Ecto neural progenitor cell (in vitro differentiated cells): ENCODE data around the gene ATP10B.

Source experiments
- DNase-seq: peaks from one replicate; pipeline ENCODE4 v3.0.0-alpha.2; 2018; ENCODE audit warnings: low spot score

The ATP10B gene

DNA sequence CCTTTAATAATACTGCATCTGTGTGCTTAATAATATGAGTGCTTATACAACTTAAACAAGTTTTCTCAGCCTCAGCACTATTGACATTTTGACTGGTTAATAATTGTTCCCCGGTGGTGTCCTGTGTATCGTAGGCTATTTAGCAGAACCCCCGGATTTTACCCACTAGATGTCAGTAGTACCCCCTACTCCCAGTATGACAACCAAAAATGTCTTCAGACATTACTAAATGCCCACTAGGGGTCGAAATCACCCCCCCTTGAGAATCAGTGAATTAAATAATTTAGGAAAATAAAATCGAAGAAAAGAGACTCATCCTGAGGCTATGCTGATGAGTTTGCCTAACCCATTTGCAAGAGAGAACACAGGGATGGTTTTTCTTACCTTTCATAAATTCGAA lies 166.3 kb downstream of the ATP10B start:
- DNase-seq, result no peak

DNA sequence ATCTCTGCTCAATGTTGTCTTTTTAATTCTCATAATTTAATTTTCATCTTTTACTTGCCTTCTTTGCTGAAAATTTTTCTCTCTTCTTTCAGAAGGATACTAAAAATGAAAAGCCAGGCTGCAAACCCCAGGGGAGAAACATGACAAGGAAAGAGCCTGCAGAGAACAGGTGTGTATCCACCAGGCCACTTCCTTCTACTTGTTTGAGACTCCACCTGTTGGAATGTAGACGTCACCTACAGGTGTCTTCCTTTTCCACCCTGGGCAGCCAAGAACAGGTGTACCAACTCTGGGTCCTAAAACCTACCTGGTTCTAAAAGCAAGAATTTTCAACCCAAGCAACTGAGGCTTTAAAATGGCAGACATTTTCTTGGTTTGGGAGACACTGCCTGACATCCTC lies 166.8 kb downstream of the ATP10B start:
- no peak for DNase-seq

DNA sequence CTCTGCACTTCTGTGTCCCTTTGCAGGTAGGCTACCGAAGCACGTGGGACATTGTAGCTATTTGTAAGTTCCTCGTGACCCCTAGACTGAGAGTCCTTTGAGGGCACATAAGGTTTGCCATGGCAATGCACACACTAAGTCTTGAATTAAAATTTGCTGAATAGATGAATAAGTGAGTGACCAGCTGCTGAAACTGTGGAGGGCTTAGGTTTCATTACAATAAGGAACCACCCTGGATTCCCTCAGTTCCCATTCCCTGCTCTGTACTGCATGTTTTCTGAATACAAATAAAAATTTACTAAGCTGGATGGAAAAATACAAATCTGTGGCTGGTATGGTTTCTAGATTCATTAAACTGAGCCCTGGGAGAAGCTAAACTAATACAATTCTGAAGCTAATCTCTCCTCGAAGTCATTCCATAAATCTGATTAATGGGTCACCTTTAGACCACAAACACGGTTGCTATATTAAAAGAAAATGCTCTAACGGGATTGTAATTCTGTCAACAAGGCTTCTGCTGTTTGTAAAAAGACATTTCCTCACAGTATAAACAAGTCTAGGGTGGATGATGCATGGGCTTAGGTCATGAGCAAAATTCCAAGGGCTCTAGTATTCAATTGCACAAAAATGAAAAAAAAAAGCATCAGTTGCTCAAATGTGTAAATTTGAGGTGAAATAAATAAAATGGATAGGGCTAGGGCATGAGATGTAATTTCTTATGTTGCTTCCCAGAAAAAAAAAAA lies 172.3 kb downstream of the ATP10B start:
- no peak for DNase-seq

DNA sequence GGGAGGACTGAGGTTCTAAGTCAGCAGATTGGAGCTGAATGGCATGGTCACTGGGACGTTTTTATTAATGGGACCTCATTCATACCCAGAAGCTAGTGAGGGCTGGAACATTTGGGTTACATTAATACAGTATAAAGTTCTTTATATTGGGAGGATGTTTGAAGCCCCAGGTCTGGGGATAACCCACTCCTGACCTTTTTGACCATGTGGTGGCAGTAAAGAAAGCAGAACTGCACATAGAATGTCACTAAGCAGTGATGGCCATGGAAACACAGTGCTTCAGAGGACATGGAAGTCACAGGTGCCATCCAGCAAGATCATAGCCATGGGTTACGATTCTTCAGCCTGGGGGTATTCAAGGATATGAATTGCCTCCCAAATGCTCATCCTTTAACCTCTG lies 176.0 kb downstream of the ATP10B start:
- DNase-seq, result no peak

DNA sequence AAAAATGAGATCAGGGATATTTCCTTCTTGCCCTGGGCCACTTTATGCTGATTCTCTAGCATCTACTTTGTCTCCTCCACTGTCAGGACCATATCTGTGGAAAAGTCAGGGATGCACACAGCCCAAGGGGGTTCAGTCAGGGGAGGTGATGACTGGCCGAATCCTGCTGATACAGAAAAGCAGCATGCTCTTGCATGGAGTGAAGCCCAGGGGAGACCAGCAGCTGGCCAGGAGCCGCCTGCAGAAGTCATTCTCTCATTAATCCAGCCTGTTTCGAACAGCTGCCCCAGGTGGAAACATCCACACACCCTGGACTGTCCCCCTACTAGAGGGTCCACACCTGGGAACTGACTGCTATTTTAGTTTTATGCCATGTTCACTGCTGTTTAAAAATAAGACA lies 177.1 kb downstream of the ATP10B start:
- no peak for DNase-seq

DNA sequence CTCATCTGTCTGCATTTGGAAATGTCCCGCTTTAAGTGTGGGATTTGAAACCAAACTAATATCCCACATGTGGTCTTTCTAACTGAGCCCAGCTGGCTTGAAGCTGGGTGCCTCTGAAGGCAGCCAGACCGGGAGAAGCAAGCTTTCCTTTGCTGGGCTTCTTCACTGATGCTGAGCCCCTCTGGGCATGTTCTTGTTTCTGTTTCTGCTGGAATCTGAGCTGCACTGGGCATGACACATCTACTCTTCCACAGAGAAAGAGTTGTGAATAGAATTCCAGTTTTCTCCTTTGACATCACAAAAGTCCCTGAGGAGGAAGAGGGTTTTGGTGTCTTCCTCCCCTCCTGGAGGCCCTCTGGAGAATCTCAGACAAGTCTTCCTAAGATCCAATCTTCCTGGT lies 179.5 kb downstream of the ATP10B start:
- DNase-seq, result no peak

DNA sequence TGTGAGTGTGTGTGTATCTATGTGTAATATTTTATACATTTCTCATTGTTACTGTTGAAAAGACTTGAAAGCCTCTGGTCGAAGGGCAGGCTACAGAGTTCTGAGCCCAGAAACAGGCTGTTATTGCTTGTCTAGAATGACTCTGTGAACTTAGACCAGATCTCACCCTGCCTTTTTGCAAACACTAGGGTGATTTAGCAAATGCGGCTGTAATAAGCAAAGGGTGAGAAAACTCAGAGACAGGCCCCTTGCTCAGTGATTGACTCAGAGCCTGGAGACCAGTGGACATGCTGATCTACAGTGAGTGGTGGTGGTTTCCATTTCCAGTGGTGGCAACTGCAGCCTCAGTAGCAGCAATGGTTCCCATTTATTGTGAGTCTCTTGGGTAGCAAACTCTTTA lies 183.7 kb downstream of the ATP10B start:
- no peak for DNase-seq

DNA sequence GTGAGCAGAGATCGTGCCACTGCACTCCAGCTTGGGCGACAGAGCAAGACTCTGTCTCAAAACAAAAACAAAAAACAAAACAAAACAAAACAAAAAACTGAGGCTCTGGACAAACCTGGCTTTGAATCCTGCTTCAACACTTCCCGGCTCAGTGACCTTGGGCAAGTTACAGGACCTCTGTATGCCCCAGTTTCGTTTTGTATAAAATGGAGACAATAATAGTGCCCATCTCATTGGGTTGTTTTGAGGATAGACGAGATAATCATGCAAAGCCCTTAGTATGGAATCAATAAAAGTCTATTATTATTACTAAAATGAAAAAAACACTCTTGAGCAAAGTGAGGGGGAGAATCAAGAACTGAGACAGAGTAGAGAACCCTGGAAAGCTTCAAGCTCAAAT lies 184.9 kb downstream of the ATP10B start:
- DNase-seq, result no peak

DNA sequence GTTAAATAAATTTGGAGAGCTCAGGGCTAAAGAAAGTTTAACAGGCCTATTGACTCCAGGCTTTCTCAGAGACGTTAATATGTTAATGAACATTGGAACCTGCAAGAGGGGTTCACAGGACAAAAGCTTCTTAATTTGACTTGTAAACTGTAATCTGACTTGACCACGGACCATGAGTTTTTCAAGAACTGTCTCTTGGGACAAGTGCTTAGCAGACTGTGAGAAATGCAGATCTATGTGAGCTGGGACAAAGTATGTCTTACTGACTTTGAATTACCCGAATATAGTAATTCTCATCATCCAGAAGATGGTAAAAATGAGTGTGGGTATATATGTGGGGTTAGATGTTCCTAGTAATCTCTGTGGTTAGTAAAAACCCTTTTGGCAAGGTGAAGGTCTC lies 186.6 kb downstream of the ATP10B start:
- DNase-seq, result no peak

DNA sequence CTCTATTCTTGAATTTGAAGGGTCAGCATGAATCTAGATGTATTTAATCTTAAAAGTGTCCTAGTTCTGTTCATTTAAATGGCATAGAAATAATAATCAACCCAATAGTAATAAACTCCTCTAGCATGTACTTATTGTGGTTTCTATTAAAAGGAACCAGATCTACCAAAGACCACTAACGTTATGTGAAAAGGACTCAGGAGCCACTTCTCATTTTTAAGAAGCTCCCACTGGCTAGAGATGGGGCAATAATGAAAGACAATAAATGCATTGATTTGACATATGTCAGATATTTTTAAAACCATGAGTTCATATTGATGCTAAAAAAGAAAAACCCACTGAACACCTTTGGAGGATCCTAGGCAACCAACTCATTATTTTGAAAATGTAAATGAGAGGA lies 191.9 kb downstream of the ATP10B start:
- no peak for DNase-seq

DNA sequence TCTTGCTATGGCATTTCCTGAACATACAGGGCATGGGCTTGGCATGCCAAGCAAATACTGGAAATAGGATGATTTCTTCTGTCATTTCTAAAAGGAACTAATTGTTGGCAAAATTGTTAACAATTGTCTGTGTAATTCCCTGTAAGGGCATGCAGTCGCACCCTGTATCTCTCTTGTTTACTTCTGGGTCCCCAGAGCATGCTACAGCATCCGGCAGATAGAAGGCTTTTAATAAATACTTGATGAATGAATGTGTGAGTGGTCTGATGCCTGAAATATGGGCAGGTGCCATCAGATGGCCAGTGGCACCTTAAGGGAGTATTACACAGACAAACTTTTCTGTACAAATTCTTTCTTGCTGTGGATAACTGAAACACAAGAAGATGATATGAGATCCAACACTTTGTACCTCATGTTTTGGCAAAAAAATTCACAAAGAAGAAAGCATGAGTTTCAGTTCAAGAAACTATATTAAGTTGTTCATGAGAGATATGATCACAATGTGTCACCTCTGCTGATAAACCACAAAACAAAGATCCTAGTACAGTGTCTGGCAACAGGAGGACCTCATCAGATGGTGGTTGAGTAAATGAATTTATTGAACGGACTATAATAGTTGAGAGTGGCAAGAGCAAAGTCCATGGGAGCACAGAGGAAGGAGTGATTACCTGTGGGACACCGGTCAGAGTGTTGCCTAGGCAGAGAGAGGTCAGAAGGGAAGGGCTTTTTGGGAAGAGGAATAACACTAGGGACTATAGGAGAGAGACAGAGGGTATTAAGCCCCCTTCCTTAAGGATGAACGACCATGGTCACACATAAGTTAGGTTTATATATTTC lies 194.2 kb downstream of the ATP10B start:
- no peak for DNase-seq

DNA sequence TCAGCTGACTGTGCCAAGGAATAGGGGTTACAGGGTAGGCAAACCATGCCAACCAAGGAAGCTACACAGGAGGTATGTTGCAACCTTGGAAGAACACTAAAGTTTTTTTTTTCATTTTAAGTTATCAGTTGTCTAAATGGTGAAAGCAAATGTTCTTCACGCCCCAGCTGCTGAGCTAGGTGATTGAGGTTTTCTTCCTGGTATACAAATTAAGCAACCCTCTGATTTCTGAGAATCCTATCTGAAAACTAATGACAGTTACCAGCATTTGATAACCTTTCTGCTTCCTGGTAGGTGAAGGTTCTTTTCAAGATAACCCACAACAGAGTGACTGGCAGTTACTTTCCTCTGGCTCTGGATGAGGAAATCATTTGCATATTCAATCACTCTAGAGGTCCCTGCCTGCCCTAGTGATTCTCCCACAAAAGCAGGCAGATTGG lies 194.9 kb downstream of the ATP10B start:
- DNase-seq, result no peak

DNA sequence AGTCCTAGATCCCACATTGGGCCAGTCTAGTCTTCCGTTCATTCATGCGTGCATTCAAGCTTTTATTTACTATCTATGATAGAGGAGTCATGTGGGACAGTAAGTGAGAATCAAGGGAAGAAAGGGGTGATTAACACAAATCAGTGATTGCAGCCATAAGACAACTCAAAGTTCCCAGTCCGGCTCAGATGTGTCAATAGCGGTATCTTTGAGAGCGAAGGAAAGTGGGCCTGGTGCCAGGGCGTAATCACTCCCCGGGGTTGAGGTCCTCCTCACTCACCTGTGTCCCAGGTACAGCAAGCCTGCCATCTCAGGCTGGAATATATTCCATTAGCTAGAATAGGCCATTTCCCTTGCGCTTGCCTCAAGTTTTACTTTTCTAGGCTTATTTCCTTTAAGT lies 196.3 kb downstream of the ATP10B start:
- DNase-seq, result no peak

DNA sequence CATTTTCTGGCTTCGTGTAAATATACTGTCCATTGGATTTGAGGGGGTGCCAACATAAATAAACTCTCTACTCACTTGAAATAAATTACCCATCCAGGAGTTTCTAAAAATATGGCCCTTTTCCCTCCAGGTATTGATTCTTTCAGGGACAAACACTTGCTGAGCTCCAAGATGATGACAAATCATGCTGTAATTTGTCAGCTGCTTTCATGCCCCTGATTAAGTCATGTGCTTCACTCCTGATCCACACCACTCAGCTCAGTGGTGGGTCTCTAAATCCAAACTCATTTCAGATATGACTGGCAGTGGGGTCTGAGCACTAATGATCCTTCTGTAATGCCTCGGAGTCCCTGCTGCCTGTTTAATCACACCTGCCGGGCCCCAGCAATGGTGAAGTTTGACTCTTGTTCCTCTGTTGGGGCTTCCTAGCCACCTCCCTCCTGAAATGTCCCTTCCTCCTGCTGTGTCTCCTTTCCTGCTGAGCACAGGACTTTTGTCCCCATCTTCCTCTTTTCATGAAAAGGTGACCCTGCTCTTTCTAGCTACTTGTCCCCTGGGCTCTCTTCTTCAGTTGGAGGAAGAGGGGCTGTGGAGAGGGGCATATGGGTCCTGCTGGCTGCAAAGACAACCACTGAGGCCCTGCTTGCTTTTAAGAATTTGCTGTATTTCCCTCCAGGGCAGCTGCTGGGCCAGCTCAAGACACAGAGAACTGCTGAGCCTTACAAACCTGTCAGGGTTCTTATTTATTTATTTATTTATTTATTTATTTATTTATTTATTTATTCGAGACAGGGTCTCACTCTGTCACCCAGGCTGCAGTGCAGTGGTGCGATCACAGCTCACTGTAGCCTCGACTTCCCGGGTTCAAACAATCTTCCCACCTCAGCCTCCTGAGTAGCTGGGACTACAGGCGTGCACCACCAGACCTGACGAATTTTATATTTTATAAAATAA lies 200.0 kb downstream of the ATP10B start:
- DNase-seq, result no peak

DNA sequence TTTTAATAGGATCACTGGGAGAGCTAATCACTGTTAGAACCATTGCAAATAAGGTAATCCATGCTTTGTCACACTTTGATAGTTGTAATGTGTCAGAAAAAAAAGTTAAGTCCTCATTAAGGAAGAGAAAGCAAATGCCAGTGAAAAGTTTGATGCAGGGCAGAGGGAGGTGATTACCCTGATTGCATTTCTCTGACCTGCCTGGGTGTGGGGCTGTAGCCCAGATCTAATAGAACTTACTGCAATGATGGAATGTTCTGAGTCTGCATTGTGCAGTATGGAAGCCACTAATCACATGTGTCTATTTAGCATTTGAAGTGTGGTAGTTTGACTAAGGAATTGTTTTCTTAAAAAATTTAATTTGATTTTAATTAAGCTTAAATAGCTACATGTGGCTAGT lies 202.7 kb downstream of the ATP10B start:
- DNase-seq, result no peak

DNA sequence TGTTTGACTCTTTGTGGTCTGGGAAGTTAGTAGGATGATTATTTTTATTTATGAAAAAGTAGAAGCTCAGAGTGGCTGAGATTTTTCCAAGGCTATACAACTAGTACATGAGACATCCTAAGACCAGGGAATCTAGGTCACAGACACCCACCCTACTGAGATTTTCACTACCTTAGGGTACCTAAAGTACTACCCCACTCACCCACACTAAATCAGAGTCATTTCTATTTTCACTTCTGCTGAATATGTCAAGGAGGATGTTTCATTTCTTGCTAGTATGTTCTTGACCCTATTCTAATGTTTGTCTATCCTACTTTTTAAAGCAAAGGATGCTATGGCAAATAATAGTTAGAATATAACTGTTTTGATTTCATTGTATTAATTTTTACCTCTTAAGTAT lies 206.0 kb downstream of the ATP10B start:
- DNase-seq, result no peak

DNA sequence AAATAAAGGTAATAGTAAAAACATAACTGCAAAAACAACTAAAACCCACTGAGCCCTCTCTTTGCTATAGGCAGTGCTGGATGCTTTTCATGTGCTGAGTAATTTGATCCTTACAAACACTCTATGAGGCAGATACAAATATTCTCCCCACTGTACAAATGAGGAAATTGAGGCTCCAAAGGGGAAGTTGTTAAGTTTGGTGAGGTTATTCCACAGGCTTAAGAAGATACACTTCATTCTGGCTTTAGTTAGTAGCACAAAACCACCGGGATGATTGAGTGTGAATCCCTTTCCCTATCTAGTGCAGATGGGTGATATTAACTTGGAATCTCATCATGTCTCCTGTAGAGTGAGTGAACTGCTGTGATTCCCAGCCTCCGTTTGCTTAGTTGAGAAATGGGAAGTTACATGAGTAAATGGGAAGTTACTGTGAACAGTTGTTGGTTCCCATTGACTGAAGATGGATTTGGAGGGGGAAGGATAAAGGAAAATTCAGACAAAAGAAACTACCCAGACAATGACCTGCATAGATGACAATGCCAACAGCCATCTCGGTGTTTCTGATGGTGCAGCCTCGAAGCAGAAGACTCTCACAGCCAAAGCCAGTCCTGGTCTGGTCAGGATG lies 208.3 kb downstream of the ATP10B start:
- DNase-seq, result no peak

DNA sequence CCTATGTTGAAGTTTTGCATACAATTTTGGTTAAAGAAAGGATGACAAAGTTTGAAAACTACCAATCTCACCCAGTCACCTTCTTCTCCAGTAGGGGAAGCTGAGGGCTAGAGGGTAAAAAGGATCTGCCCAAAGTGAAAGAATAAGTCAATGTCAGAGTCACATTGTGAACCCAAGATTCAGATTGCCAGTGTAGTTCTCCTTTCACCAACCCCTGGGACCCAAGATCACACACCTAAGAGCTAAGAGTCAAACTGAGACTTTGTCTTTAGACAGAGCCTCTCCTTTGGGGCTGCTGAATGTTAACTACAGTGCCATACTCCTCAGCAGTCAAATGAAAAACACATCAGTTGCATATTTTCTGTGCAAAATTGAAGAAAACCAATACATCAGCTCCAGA lies 210.6 kb downstream of the ATP10B start:
- DNase-seq, result no peak

DNA sequence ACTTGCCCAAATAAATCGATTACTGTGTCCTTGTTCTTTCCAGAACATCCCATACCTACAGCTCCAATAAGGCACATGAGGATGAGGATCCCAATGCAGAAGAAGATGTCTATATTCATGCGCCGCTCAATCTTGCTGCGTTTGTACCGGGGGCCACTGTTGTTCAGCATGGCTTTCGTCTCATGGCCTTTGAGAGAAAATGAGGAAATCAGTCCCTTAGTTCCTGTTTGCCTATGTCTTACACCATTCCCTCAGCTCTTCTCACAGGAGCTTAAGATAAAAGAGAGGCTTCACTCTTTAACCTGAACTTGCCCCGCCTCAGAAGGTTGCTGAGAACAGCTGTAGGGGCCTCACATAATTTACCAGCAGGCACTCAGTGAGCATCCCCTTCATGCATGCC lies 211.6 kb downstream of the ATP10B start:
- DNase-seq, result no peak

DNA sequence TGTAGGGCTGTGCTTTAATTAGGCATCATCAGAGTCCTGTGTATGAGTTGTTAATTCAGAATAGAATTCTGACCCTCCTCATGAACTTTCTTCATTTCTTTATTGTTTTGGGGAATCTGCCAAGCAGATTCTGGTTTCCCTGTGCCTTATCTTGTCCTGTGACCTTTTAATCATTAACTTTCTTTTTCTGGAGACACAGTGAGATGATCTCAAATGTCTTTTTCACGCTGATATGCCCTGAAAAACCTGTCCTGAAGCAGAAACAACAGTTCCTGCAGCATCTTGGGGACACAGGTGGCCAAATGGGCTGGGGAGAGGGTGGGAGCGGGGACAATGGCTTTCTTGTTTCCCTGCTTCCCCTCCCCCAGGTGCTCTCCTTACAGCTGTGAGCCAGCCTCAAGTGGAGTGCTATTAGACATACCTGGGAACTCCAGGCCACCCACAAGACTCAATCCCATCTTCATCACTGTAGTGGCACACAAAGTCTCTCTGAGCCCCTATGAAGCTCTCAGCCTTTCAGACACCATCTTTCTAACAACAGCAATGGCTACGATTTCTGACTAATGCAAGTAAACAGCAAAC lies 213.8 kb downstream of the ATP10B start:
- no peak for DNase-seq

DNA sequence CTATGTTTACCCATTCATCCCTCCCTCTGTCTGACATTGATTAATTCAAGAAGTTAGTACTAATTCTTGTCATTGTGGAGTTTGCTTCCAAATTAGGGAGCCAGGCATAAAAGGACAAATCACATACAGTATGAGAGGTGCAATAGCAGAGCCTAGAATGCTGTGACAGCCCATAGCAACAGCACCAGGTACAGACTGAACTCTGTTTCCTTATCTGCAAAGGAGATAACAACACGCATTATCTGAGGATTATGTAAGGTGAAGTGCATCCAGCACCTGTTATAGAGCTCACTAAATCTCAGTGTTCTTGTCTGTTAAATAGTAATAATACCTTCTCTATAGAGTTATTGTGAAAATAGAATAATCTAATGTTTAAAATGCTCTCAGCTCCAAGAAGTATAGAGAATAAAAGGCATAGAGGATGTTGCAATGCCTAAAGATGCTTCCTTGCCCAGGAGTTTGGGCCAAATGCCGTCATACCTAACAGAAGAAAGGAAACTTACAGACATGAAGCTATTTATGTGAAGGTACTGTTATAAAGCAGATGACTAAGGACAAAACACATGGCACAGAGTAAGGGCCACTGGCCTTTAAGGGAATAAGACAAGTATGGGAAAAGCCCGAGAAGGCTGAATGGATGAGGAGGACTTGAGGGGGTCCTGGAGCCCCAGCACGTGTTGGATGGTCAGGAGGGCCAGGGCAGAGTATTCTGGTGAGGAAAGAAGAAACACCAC lies 214.5 kb downstream of the ATP10B start:
- DNase-seq, result no peak
